Spleen (tissue), 7 donors: ENCODE data around the gene CACNA1C.

Experiments used
- CTCF ChIP-seq, 11 experiments: fragments of 200-600 bp in 7 of 11; fragments of 450-650 bp in 4 of 11; sonication (generic) in 4 of 11; IDR thresholded peaks in 8 of 11; conservative IDR thresholded peaks in 3 of 11; 1 replicate in 7 of 11; 2 replicates in 4 of 11; pipeline versions ENCODE4 v1.4.0 to v1.8.0; 2016 to 2021; ENCODE audit warnings: antibody characterized with exemption in 11 of 11, inconsistent platforms in 4 of 11, mild to moderate bottlenecking in 1 of 11
- POLR2A ChIP-seq, 3 donors: fragments of 450-650 bp; IDR thresholded peaks; one replicate each; pipeline ENCODE4 v1.5.1; 2017; ENCODE audit warnings: antibody characterized with exemption in 3 of 3, mild to moderate bottlenecking in 1 of 3
- donor health status: DM: no; HTN: no; CAD: no; lungs with moderate emphysema.
- donor health status: DM: no; HTN: no; CAD: no.
- donor health status: DM: no; HTN: no; CAD: no.

- TF ChIP-seq CTCF (IDR thresholded peaks at IDR 0.05 in 8 of 11, conservative IDR thresholded peaks at IDR 0.05 in 3 of 11) = no peak
- no peak for TF ChIP-seq POLR2A (IDR thresholded peaks at IDR 0.05)
These were observed 55.4 kb downstream of the CACNA1C start for GRCh38 chr12:2108166-2108565.
